Panc1 (cell line): Measurements from ENCODE around the gene BDH1.

Experiments used
- CTCF ChIP-seq: fragments of 450-650 bp; IDR thresholded peaks from 2 replicates; pipeline ENCODE4 v1.5.1; 2017; ENCODE audit warnings: mild to moderate bottlenecking
- POLR2AphosphoS5 ChIP-seq: IDR thresholded peaks from 2 replicates; pipeline ENCODE4 v1.6.1; 2012; ENCODE audit warnings: mild to moderate bottlenecking, low read depth, low read length, moderate library complexity
- REST ChIP-seq, 2 experiments: IDR thresholded peaks; 2 replicates each; pipeline ENCODE4 v1.6.1; 2011 to 2012; ENCODE audit warnings: low read depth in 2 of 2, control low read depth in 1 of 2, low read length in 1 of 2, mild to moderate bottlenecking in 1 of 2, moderate library complexity in 1 of 2; ENCODE audit not compliant: insufficient read depth in 1 of 2
- TCF7L2 ChIP-seq: IDR thresholded peaks from 2 replicates; pipeline ENCODE4 v1.6.1; 2011; ENCODE audit warnings: mild to moderate bottlenecking, low read depth, low read length, inconsistent platforms

GRCh38 chr3:197493049-197493448 lies 62.7 kb downstream of the BDH1 start:
- TF ChIP-seq POLR2AphosphoS5 (no peak), CTCF (no peak), REST (IDR thresholded peaks at IDR 0.05; ENCODE audit: insufficient read depth in 1 of 2, low read depth in 2 of 2, low read length in 1 of 2) (no peak), TCF7L2 (no peak)
